GM19239 (cell line): Measurements from ENCODE around the gene KRT23.

Experiments used
- DNase-seq: peaks from one replicate; pipeline ENCODE4 v3.0.0; 2011; ENCODE audit warnings: low spot score; ENCODE audit not compliant: insufficient read length
- FAIRE-seq: peaks from 2 replicates; lab custom pipeline; 2011; peaks lifted over from hg19 to GRCh38; lab: Jason Lieb, UNC

The KRT23 gene

DNA sequence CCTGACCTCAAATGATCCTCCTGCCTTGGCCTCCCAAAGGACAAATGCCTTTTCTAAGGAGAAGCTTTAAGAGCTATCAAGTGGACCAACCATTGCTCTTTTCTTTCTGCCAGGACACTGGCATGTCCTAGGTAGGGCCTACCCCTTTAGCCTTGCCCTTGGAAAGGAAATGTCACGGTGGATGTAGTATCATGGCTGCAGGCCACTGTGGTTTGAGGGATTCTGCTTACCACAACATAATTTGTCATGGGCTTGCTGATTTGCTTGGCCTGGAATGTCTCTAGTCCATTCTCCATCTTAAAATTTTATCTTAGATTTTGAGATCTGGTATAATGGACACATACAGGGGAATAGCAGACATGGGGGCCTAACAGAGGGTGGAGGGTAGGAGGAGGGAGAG, 58.4 kb downstream of the KRT23 start:
- no peak for FAIRE-seq
- no peak for DNase-seq

DNA sequence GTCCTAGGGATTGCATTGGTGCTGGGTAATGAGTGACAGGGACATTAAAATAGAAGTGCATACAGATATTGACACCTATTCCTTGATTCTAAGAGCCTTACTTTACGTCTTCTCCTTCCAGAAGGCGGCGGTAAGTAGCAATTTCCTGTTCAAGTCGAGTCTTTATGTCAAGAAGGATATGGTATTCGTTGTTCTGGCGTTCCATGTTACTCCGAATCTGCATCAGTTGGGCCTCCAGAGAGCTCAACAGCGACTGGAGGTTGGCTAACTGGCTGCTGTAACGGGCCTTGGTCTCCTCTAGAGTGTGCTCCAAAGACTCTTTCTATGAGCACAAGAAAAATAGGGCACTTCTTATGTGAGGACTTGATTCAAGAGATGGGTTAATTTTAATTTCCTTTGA, 59.4 kb downstream of the KRT23 start:
- FAIRE-seq (no peak), DNase-seq (no peak)

DNA sequence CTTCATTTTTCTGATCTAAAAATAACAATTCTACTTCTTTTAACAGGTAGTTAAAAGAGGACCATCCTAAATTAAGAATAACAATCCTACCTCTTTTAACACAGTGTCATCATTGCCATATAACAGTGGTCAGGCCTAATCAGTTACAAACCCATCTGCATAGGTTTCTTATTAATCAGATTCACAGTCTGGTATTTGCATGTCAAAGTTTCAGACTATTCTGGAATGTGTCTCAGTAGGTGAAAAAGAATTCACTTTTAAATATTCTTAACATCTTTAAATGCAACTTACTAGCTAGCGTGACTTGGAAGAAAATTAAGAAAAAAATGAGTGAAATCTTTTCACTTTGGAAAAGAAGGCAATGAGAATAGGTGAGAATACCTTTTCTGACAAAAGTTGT, 63.6 kb downstream of the KRT23 start:
- FAIRE-seq, result no peak
- DNase-seq, result no peak

DNA sequence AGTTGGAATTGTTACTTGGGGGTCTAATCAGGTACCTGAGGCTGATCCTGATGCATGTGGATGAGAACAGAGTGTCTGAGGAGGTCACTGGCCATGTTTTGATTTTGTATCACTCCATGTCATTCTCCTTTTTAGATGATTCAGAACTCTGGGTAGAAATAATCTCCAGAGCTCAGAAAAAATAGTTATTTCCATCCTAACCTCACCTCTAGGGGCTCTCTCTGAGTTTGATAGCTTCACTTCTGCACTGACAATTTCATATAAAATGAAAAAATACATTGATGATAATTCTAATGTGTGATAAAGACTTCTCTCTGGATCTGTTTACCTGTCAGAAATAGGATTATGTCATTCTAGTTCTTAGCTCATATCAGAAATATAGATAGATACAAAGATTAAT, 64.2 kb downstream of the KRT23 start:
- FAIRE-seq, result no peak

More for the DNA sequence above, 64.2 kb downstream of the KRT23 start:
- no peak for DNase-seq
